Astrocyte (in vitro differentiated cells and primary cell): ENCODE measurements around the gene WNT7B.

Experiments used
- EZH2 ChIP-seq: IDR thresholded peaks from 2 replicates; pipeline ENCODE4 v1.6.1; 2012; ENCODE audit warnings: mild to moderate bottlenecking, low read length, inconsistent platforms; ENCODE audit not compliant: insufficient read depth
- TF ChIP-seq, protein P1 (sequence below): IDR thresholded peaks from 2 replicates; pipeline ENCODE4 v1.5.1; 2011; ENCODE audit warnings: low read depth, mild to moderate bottlenecking, inconsistent platforms, low read length, moderate library complexity; ENCODE audit not compliant: insufficient read depth

DNA sequence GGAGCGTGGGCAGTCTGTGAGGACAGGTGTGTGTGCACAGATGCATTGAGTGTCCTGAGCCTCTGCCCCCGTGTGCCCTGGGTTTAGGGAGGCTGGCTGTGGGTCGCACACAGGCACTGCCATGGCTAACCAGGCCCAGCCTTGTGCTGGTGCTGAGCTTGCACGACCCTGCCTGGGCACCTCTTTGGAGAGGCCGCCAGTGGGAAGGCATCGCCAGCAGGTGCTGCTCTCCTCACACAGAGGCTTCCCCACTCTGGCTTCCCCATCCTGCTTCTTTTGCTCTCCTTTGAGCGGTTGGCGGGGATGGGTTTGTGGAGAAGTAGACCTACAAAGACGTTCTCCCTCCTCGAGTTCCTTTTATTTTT lies 4.1 kb downstream of the WNT7B start:
- TF ChIP-seq, protein P1, sequence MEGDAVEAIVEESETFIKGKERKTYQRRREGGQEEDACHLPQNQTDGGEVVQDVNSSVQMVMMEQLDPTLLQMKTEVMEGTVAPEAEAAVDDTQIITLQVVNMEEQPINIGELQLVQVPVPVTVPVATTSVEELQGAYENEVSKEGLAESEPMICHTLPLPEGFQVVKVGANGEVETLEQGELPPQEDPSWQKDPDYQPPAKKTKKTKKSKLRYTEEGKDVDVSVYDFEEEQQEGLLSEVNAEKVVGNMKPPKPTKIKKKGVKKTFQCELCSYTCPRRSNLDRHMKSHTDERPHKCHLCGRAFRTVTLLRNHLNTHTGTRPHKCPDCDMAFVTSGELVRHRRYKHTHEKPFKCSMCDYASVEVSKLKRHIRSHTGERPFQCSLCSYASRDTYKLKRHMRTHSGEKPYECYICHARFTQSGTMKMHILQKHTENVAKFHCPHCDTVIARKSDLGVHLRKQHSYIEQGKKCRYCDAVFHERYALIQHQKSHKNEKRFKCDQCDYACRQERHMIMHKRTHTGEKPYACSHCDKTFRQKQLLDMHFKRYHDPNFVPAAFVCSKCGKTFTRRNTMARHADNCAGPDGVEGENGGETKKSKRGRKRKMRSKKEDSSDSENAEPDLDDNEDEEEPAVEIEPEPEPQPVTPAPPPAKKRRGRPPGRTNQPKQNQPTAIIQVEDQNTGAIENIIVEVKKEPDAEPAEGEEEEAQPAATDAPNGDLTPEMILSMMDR: no peak
- TF ChIP-seq EZH2: no peak
